Neuronal stem cell (in vitro differentiated cells): ENCODE data around the gene CCK.

ENCODE experiments used
- DNase-seq: peaks from one replicate; pipeline ENCODE4 v3.0.0-alpha.2; 2013; ENCODE audit warnings: low spot score
- H2AFZ ChIP-seq: one replicate; pipeline ENCODE4 v1.6.1; 2013; ENCODE audit warnings: mild to moderate bottlenecking, low read length, inconsistent platforms
- H2AK5ac ChIP-seq: 2 replicates; pipeline ENCODE4 v1.6.1; 2013; ENCODE audit warnings: low read depth, mild to moderate bottlenecking, inconsistent platforms, low read length, moderate library complexity, mixed read lengths
- H2BK120ac ChIP-seq: 2 replicates; pipeline ENCODE4 v1.6.1; 2013; ENCODE audit warnings: low read depth, mild to moderate bottlenecking, inconsistent platforms, low read length, moderate library complexity, mixed read lengths
- H2BK12ac ChIP-seq: one replicate; pipeline ENCODE4 v1.6.1; 2013; ENCODE audit warnings: low read length, inconsistent platforms
- H2BK15ac ChIP-seq: 2 replicates; pipeline ENCODE4 v1.6.1; 2013; ENCODE audit warnings: mild to moderate bottlenecking, low read length, inconsistent platforms, mixed read lengths
- H2BK5ac ChIP-seq: one replicate; pipeline ENCODE4 v1.6.1; 2013; ENCODE audit warnings: inconsistent platforms, mild to moderate bottlenecking, low read length, moderate library complexity
- H3K14ac ChIP-seq: one replicate; pipeline ENCODE4 v1.6.1; 2013; ENCODE audit warnings: low read length, inconsistent platforms
- H3K18ac ChIP-seq: 2 replicates; pipeline ENCODE4 v1.6.1; 2013; ENCODE audit warnings: low read length, inconsistent platforms
- H3K23ac ChIP-seq: 2 replicates; pipeline ENCODE4 v1.6.1; 2013; ENCODE audit warnings: low read depth, mild to moderate bottlenecking, mixed read lengths, low read length, inconsistent platforms; ENCODE audit not compliant: poor library complexity
- H3K27ac ChIP-seq: replicated peaks from 3 replicates; pipeline ENCODE4 v1.5.1; 2013; ENCODE audit warnings: low read length, inconsistent platforms
- H3K27me3 ChIP-seq, 3 experiments: 2 replicates each; pipeline ENCODE4 v1.6.1; 2013; ENCODE audit warnings: low read length in 3 of 3, mild to moderate bottlenecking in 2 of 3, inconsistent platforms in 1 of 3, low read depth in 1 of 3, mixed read lengths in 1 of 3, moderate library complexity in 1 of 3; ENCODE audit not compliant: control insufficient read depth in 3 of 3, insufficient read depth in 3 of 3
- H3K36me3 ChIP-seq, 2 donors: replicated peaks in 1 of 2; 2 replicates each; pipeline ENCODE4 v1.6.1; 2013; ENCODE audit warnings: low read length in 2 of 2; ENCODE audit not compliant: control insufficient read depth in 2 of 2, insufficient read depth in 2 of 2
- H3K4ac ChIP-seq: 2 replicates; pipeline ENCODE4 v1.6.1; 2013; ENCODE audit warnings: inconsistent platforms, mild to moderate bottlenecking, low read length, moderate library complexity
- H3K4me1 ChIP-seq, 2 donors: 1 replicate in 1 of 2; 2 replicates in 1 of 2; pipeline ENCODE4 v1.6.1; 2013; ENCODE audit warnings: low read length in 2 of 2, low read depth in 1 of 2; ENCODE audit not compliant: control insufficient read depth in 2 of 2, insufficient read depth in 1 of 2
- H3K4me2 ChIP-seq: one replicate; pipeline ENCODE4 v1.6.1; 2013; ENCODE audit warnings: mild to moderate bottlenecking, low read length, inconsistent platforms; ENCODE audit not compliant: insufficient read depth, poor library complexity, severe bottlenecking
- H3K4me3 ChIP-seq, 2 donors: 2 replicates each; pipeline ENCODE4 v1.5.1; 2013; ENCODE audit warnings: low read length in 2 of 2, mild to moderate bottlenecking in 2 of 2, inconsistent platforms in 1 of 2, moderate library complexity in 1 of 2
- H3K79me1 ChIP-seq: one replicate; pipeline ENCODE4 v1.6.1; 2013; ENCODE audit warnings: low read depth, mild to moderate bottlenecking, inconsistent platforms, low read length, moderate library complexity
- H3K9ac ChIP-seq: one replicate; pipeline ENCODE4 v1.6.1; 2013; ENCODE audit warnings: mild to moderate bottlenecking, low read depth, low read length, inconsistent platforms; ENCODE audit not compliant: poor library complexity
- H3K9me3 ChIP-seq, 2 donors: replicated peaks in 1 of 2; 2 replicates each; pipeline versions ENCODE3 to v1.6.1; 2013; ENCODE audit warnings: low read length in 2 of 2, mild to moderate bottlenecking in 2 of 2, inconsistent platforms in 1 of 2, low read depth in 1 of 2, mixed read lengths in 1 of 2, moderate library complexity in 1 of 2; ENCODE audit not compliant: control insufficient read depth in 2 of 2, insufficient read depth in 1 of 2
- H4K8ac ChIP-seq: one replicate; pipeline ENCODE4 v1.6.1; 2013; ENCODE audit warnings: low read depth, mild to moderate bottlenecking, inconsistent platforms, low read length, moderate library complexity
- H4K91ac ChIP-seq: one replicate; pipeline ENCODE4 v1.6.1; 2013; ENCODE audit warnings: low read length, low read depth, mild to moderate bottlenecking, inconsistent platforms; ENCODE audit not compliant: poor library complexity
- WGBS, 2 donors: extraction: QIAGEN DNeasy Blood & Tissue Kit; methylation state at CpG; one replicate each; pipeline ENCODE4 v1.1.7; 2013; ENCODE audit warnings: missing lambda C conversion rate in 2 of 2, mixed read lengths in 1 of 2; ENCODE audit not compliant: insufficient read length in 2 of 2, insufficient replicate concordance in 1 of 2; ENCODE audit errors: extremely low coverage in 2 of 2; 5-methylcytosine and 5-hydroxymethylcytosine counted together

The CCK gene

DNA sequence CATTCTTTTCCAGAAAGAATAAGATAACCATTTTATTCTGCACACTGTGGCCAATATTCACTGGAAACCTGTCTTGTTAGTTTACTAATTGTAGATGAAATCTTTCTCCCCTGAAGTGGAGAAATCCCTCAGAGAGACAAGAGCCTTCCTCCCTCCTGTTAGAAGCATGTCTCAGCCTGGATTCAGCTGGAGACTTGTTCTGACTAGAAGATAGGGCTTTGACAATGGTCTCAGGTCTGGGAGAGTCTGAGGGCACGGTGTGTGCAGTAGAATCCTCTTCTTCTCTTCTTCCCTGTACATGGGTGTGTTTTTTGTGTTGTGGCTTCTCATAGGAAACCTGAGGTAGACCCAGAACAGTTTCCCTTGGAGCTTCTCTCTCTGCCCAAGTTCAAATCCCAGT is 19.9 kb downstream of the CCK start:
- H3K14ac ChIP-seq = no peak overlapping the region
- no peak overlapping the region for H4K8ac ChIP-seq
- H3K27ac ChIP-seq = no peak overlapping the region
- H3K79me1 ChIP-seq = no peaks in the 10 kb centered on the region
- H3K18ac ChIP-seq = no peak overlapping the region
- no peak overlapping the region for H2BK5ac ChIP-seq
- no peak overlapping the region for H2BK15ac ChIP-seq
- H3K36me3 ChIP-seq = no peaks in the 10 kb centered on the region
- DNase-seq = no peak
- no peak overlapping the region for H3K4me2 ChIP-seq
- no peak overlapping the region for H3K23ac ChIP-seq
- no peak overlapping the region for H2AFZ ChIP-seq
- no peak overlapping the region for H2BK12ac ChIP-seq
- WGBS, 2 donors = no CpG with 5 or more reads among the region's 1 CpG
- H3K4ac ChIP-seq = no peak overlapping the region
- no peak overlapping the region for H2AK5ac ChIP-seq
- H3K27me3 ChIP-seq = peaks cover 0 to 10% (median 0%) of the 10 kb centered on the region in 3 experiments
- H2BK120ac ChIP-seq = no peak overlapping the region
- H3K4me3 ChIP-seq = no peak overlapping the region
- peaks cover 0 to 5% of the 10 kb centered on the region in 2 donors for H3K4me1 ChIP-seq
- no peaks in the 10 kb centered on the region for H3K9me3 ChIP-seq
- H4K91ac ChIP-seq = no peak overlapping the region
- no peak overlapping the region for H3K9ac ChIP-seq

DNA sequence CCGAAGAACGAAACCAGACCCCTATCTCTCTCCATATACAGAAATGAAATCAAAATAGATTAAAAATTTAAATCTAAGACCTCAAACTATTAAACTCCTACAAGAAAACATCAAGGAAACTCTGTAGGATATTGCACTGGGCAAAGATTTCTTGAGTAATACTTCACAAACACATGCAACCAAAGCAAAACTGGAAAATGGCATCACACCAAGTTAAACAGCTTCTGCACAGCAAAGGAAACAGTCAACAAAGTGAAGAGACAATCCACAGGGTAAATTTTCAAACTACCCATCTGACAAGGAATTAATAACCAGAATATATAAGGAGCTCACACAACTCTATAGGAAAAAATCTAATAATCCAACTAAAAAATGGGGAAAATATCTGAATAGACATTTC is 29.4 kb downstream of the CCK start:
- Histone ChIP-seq H3K4me2 (no peak overlapping the region), H2BK15ac (no peak overlapping the region), H2AFZ (no peak overlapping the region), H3K18ac (no peak overlapping the region), H3K4ac (no peak overlapping the region), H3K4me1 (no peaks in the 10 kb centered on the region), H3K14ac (no peak overlapping the region), H3K79me1 (no peaks in the 10 kb centered on the region), H4K8ac (no peak overlapping the region), H3K9ac (no peak overlapping the region), H3K27ac (no peak overlapping the region), H3K23ac (no peak overlapping the region), H3K27me3 (no peaks in the 10 kb centered on the region), H2BK12ac (no peak overlapping the region), H4K91ac (no peak overlapping the region), H2BK5ac (no peak overlapping the region), H3K4me3 (no peak overlapping the region), H3K9me3 (peaks cover 2 to 7% of the 10 kb centered on the region in 2 donors), H2BK120ac (no peak overlapping the region), H2AK5ac (no peak overlapping the region), H3K36me3 (no peaks in the 10 kb centered on the region)
- WGBS, 2 donors = no CpG with 5 or more reads among the region's 2 CpGs
- no peak for DNase-seq

DNA sequence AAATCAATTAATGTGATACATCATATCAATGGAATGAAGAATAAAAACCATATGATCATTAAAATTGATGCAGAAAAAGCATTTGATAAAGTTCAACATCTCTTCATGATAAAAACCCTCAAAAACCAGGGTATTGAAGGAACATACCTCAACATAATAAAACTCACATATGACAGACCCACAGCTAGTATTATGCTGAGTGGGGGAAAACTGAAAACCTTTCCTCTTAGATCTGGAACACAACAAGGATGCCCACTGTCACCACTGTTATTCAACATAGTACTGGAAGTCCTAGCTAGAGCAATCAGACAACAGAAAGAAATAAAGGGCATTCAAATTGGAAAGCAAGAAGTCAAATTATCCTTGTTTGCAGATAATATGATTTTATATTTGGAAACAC is 30.5 kb downstream of the CCK start:
- Histone ChIP-seq H2AK5ac (no peak overlapping the region), H2BK15ac (no peak overlapping the region), H4K91ac (no peak overlapping the region), H3K27me3 (no peaks in the 10 kb centered on the region), H3K4me2 (no peak overlapping the region), H3K4ac (no peak overlapping the region), H3K9me3 (peaks cover 2 to 7% of the 10 kb centered on the region in 2 donors), H3K14ac (no peak overlapping the region), H2BK12ac (no peak overlapping the region), H2BK5ac (no peak overlapping the region), H3K79me1 (no peaks in the 10 kb centered on the region), H3K23ac (no peak overlapping the region), H3K18ac (no peak overlapping the region), H3K4me1 (peaks cover 0 to 3% of the 10 kb centered on the region in 2 donors), H3K27ac (no peak overlapping the region), H2BK120ac (no peak overlapping the region), H3K9ac (no peak overlapping the region), H3K4me3 (no peak overlapping the region), H3K36me3 (no peaks in the 10 kb centered on the region), H4K8ac (no peak overlapping the region), H2AFZ (no peak overlapping the region)
- DNase-seq = no peak

DNA sequence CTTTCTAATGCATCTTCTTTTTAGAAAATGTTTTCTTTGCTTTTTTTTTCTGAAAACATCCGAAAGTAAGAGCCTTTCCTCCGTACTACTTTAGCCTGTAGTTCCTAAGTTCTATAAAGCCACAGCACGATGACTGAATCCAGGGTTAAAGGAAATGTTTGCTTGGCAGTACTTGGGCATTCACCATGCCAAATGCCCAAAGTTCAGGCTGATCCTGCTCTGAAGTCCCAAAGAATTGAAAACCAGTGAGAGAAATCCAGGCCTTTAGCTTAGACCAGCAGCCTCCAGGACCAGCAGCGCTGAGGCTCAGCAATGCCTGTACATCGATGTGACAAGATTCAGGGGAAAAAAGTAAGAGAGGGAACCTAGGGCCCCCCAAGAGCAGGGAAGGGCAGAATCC is 35.1 kb downstream of the CCK start:
- WGBS, 2 donors = no CpG with 5 or more reads among the region's 5 CpGs

More for the DNA sequence above, 35.1 kb downstream of the CCK start:
- no peak overlapping the region for H3K4ac ChIP-seq
- no peak overlapping the region for H2BK5ac ChIP-seq
- DNase-seq = no peak
- no peak overlapping the region for H2AFZ ChIP-seq
- H3K23ac ChIP-seq = no peak overlapping the region
- no peak overlapping the region for H2BK120ac ChIP-seq
- peak overlapping the region; percentile 18 for H3K18ac ChIP-seq
- H3K4me1 ChIP-seq = peaks cover 0 to 5% of the 10 kb centered on the region in 2 donors
- no peak overlapping the region for H4K8ac ChIP-seq
- H3K4me2 ChIP-seq = no peak overlapping the region
- no peaks in the 10 kb centered on the region for H3K9me3 ChIP-seq
- no peak overlapping the region for H3K4me3 ChIP-seq
- H2BK12ac ChIP-seq = no peak overlapping the region
- H3K27ac ChIP-seq = no peak overlapping the region
- H2BK15ac ChIP-seq = no peak overlapping the region
- H3K36me3 ChIP-seq = peaks cover 0 to 8% of the 10 kb centered on the region in 2 donors
- H2AK5ac ChIP-seq = no peak overlapping the region
- H3K9ac ChIP-seq = no peak overlapping the region
- no peak overlapping the region for H3K14ac ChIP-seq
- H3K27me3 ChIP-seq = no peaks in the 10 kb centered on the region
- no peak overlapping the region for H4K91ac ChIP-seq
- no peaks in the 10 kb centered on the region for H3K79me1 ChIP-seq
